Epithelial cell of proximal tubule (primary cell): Measurements from ENCODE around the gene SBF1. TPM values are rescaled to one million over a fixed set of nuclear protein-coding genes. Genes with fewer than 3 reads are reported as not detected.

Experiments used
- DNase-seq: peaks from one replicate; pipeline ENCODE4 v3.0.0-alpha.2; 2011; ENCODE audit warnings: low read depth
- H3K4me3 ChIP-seq: 2 replicates; pipeline ENCODE4 v1.5.1; 2011; ENCODE audit warnings: low read depth, mild to moderate bottlenecking, low read length
- CTCF ChIP-seq: conservative IDR thresholded peaks from 2 replicates; pipeline ENCODE4 v1.5.1; 2012; ENCODE audit warnings: low read depth, mild to moderate bottlenecking, low read length
- total RNA-seq: library from RNA; depleted of rRNA; stranded (reverse); fragments of >200 nt; gene quantifications from 2 replicates; pipeline ENCODE4 v1.2.3, GENCODE V29; 2015

Gene SBF1
- total RNA-seq, 1 donor from 2014 or later: 56.6 TPM

- TF ChIP-seq CTCF: no peak
- DNase-seq: no peak
- H3K4me3 ChIP-seq: no peak overlapping the region
Measured at GRCh38 chr22:50422046-50422445, 52.8 kb downstream of the SBF1 start.

GRCh38 chr22:50420581-50420980 lies 54.3 kb downstream of the SBF1 start:
- H3K4me3 ChIP-seq: no peak overlapping the region
- DNase-seq: no peak
- no peak for TF ChIP-seq CTCF

GRCh38 chr22:50420015-50420414 lies 54.8 kb downstream of the SBF1 start:
- no peak for TF ChIP-seq CTCF
- H3K4me3 ChIP-seq: no peak overlapping the region
- no peak for DNase-seq

- no peak overlapping the region for H3K4me3 ChIP-seq
- no peak for TF ChIP-seq CTCF
Measured at GRCh38 chr22:50419116-50419515, 55.7 kb downstream of the SBF1 start.

GRCh38 chr22:50418624-50419023 lies 56.2 kb downstream of the SBF1 start:
- no peak for TF ChIP-seq CTCF
- DNase-seq: no peak
- H3K4me3 ChIP-seq: no peak overlapping the region

More at GRCh38 chr22:50419116-50419515, 55.7 kb downstream of the SBF1 start:
- DNase-seq: no peak

GRCh38 chr22:50417411-50418210 lies 57.2 kb downstream of the SBF1 start:
- H3K4me3 ChIP-seq: no peak overlapping the region
- no peak for TF ChIP-seq CTCF
- no peak for DNase-seq

- TF ChIP-seq CTCF: no peak
- DNase-seq: no peak
- H3K4me3 ChIP-seq: no peak overlapping the region
Measured at GRCh38 chr22:50416996-50417395, 57.8 kb downstream of the SBF1 start.
